H1 (cell line): ENCODE results near the gene SOCS3. TPM values are rescaled to one million over a fixed set of nuclear protein-coding genes. Genes with fewer than 3 reads are reported as not detected.
A peak's percentile ranks its signal among the peaks of the same experiment; 100 is the strongest.

Source experiments
- CTCF ChIA-PET: fragments of 300-600 bp; sonication (Branson Sonifier 250); formaldehyde crosslinking; loops from one replicate; lab custom pipeline; 2021; ENCODE audit not compliant: partially characterized antibody; lab: Charles Lee
- POLR2A ChIA-PET: fragments of 300-600 bp; sonication (Branson Sonifier 250); formaldehyde crosslinking; loops from one replicate; lab custom pipeline; 2021; ENCODE audit warnings: inconsistent platforms; ENCODE audit not compliant: partially characterized antibody; lab: Charles Lee
- DNase-seq, 2 experiments: peaks; one replicate each; pipeline versions ENCODE4 v3.0.0 to v3.0.0-alpha.2; 2010 to 2022; ENCODE audit warnings: low spot score in 2 of 2, low read depth in 1 of 2, mixed read lengths in 1 of 2
- FAIRE-seq: peaks from 2 replicates; lab custom pipeline; 2011; peaks lifted over from hg19 to GRCh38; lab: Jason Lieb, UNC
- H2AFZ ChIP-seq: 2 replicates; pipeline ENCODE4 v1.8.1; 2012; ENCODE audit warnings: low read length, inconsistent platforms
- H2AK5ac ChIP-seq: 2 replicates; pipeline ENCODE4 v1.6.1; 2013; ENCODE audit warnings: low read depth, low read length
- H2BK120ac ChIP-seq: replicated peaks from 2 replicates; pipeline ENCODE3; 2013; ENCODE audit warnings: low read depth, low read length, inconsistent platforms
- H2BK12ac ChIP-seq: 2 replicates; pipeline ENCODE4 v1.6.1; 2013; ENCODE audit warnings: low read depth, low read length
- H2BK15ac ChIP-seq: 2 replicates; pipeline ENCODE4 v1.6.1; 2013; ENCODE audit warnings: low read length
- H2BK20ac ChIP-seq: 2 replicates; pipeline ENCODE4 v1.6.1; 2013; ENCODE audit warnings: low read length
- H2BK5ac ChIP-seq: 2 replicates; pipeline ENCODE4 v1.6.1; 2013; ENCODE audit warnings: low read depth, low read length
- H3K14ac ChIP-seq: 2 replicates; pipeline ENCODE4 v1.6.1; 2013; ENCODE audit warnings: inconsistent platforms; ENCODE audit not compliant: insufficient read length
- H3K18ac ChIP-seq: 2 replicates; pipeline ENCODE4 v1.6.1; 2013; ENCODE audit warnings: low read length; ENCODE audit errors: extremely low read depth
- H3K23ac ChIP-seq: 2 replicates; pipeline ENCODE4 v1.6.1; 2013; ENCODE audit warnings: inconsistent platforms; ENCODE audit not compliant: insufficient read length
- H3K23me2 ChIP-seq: 2 replicates; pipeline ENCODE4 v1.6.1; 2013; ENCODE audit warnings: low read depth, low read length
- H3K27ac ChIP-seq: 2 replicates; pipeline ENCODE4 v1.6.1; 2011; ENCODE audit warnings: low read depth, low read length, inconsistent platforms
- H3K27me3 ChIP-seq, 4 experiments: replicated peaks in 1 of 4; 1 replicate in 1 of 4; 2 replicates in 3 of 4; pipeline versions ENCODE4 v1.6.1 to v1.8.1; 2011 to 2013; ENCODE audit warnings: low read length in 3 of 4, mild to moderate bottlenecking in 3 of 4, inconsistent platforms in 2 of 4, mixed read lengths in 2 of 4, moderate library complexity in 1 of 4; ENCODE audit not compliant: control insufficient read depth in 3 of 4, insufficient read depth in 3 of 4; ENCODE audit errors: extremely low read depth in 1 of 4
- H3K36me3 ChIP-seq, 4 experiments: 2 replicates each; pipeline versions ENCODE4 v1.6.1 to v1.8.1; 2011 to 2013; ENCODE audit warnings: mild to moderate bottlenecking in 4 of 4, low read length in 3 of 4, moderate library complexity in 2 of 4, control low read depth in 1 of 4, inconsistent platforms in 1 of 4; ENCODE audit not compliant: insufficient read depth in 4 of 4, control insufficient read depth in 2 of 4
- H3K4ac ChIP-seq: replicated peaks from 2 replicates; pipeline ENCODE3; 2013; ENCODE audit warnings: low read length, low read depth, mixed read lengths, inconsistent platforms; ENCODE audit not compliant: insufficient read length
- H3K4me1 ChIP-seq, 4 experiments: replicated peaks in 1 of 4; 1 replicate in 1 of 4; 2 replicates in 3 of 4; pipeline versions ENCODE4 v1.6.1 to v1.8.1; 2011 to 2013; ENCODE audit warnings: low read length in 3 of 4, inconsistent platforms in 2 of 4, mixed read lengths in 1 of 4; ENCODE audit not compliant: insufficient read depth in 4 of 4, control insufficient read depth in 3 of 4
- H3K4me2 ChIP-seq, 2 experiments: 2 replicates each; pipeline versions ENCODE4 v1.6.1 to v1.8.1; 2011 to 2013; ENCODE audit warnings: low read depth in 2 of 2, low read length in 2 of 2, control low read depth in 1 of 2, inconsistent platforms in 1 of 2, mild to moderate bottlenecking in 1 of 2; ENCODE audit not compliant: insufficient read depth in 1 of 2
- H3K4me3 ChIP-seq, 4 experiments: fragments of 200-600, 300-600 bp in 1 of 4; sonication (generic), shearing (Covaris generic), sonication (Bioruptor Twin) in 1 of 4; 2 replicates each; pipeline versions ENCODE4 v1.5.1 to v1.8.1; 2011 to 2016; ENCODE audit warnings: low read length in 4 of 4, low read depth in 3 of 4, control low read depth in 2 of 4, inconsistent platforms in 2 of 4, mild to moderate bottlenecking in 2 of 4, mixed read lengths in 1 of 4, moderate library complexity in 1 of 4; ENCODE audit not compliant: insufficient read depth in 2 of 4; ENCODE audit errors: extremely low read depth in 1 of 4
- H3K56ac ChIP-seq: replicated peaks from 2 replicates; pipeline ENCODE3; 2013; ENCODE audit warnings: low read depth, mild to moderate bottlenecking, mixed read lengths, low read length, inconsistent platforms; ENCODE audit not compliant: insufficient read length
- H3K79me1 ChIP-seq: 2 replicates; pipeline ENCODE4 v1.6.1; 2013; ENCODE audit warnings: low read depth, low read length, control low read depth
- H3K79me2 ChIP-seq, 2 experiments: 2 replicates each; pipeline versions ENCODE4 v1.6.1 to v1.8.1; 2012 to 2013; ENCODE audit warnings: low read length in 2 of 2, mild to moderate bottlenecking in 2 of 2, inconsistent platforms in 1 of 2; ENCODE audit not compliant: insufficient read depth in 2 of 2, control insufficient read depth in 1 of 2
- H3K9ac ChIP-seq, 4 experiments: replicated peaks in 1 of 4; 1 replicate in 1 of 4; 2 replicates in 3 of 4; pipeline versions ENCODE4 v1.6.1 to v1.8.1; 2011 to 2013; ENCODE audit warnings: low read depth in 3 of 4, low read length in 3 of 4, control low read depth in 2 of 4, mild to moderate bottlenecking in 2 of 4, moderate library complexity in 2 of 4, inconsistent platforms in 1 of 4; ENCODE audit errors: extremely low read depth in 1 of 4
- H3K9me3 ChIP-seq, 2 experiments: 2 replicates each; pipeline versions ENCODE4 v1.6.1 to v1.8.1; 2012 to 2013; ENCODE audit warnings: mild to moderate bottlenecking in 2 of 2, moderate library complexity in 2 of 2, control low read depth in 1 of 2, inconsistent platforms in 1 of 2, low read depth in 1 of 2, low read length in 1 of 2, mixed read lengths in 1 of 2; ENCODE audit not compliant: insufficient read depth in 2 of 2
- H4K20me1 ChIP-seq, 2 experiments: replicated peaks in 1 of 2; 2 replicates each; pipeline versions ENCODE3 to v1.8.1; 2011 to 2013; ENCODE audit warnings: inconsistent platforms in 2 of 2, low read length in 2 of 2, mild to moderate bottlenecking in 1 of 2; ENCODE audit not compliant: insufficient read depth in 2 of 2, control insufficient read depth in 1 of 2
- H4K5ac ChIP-seq: 2 replicates; pipeline ENCODE4 v1.6.1; 2013; ENCODE audit warnings: low read length, low read depth, mixed read lengths, inconsistent platforms; ENCODE audit not compliant: insufficient read length
- H4K8ac ChIP-seq: 2 replicates; pipeline ENCODE4 v1.8.0; 2013; ENCODE audit warnings: mild to moderate bottlenecking, moderate library complexity, low read length, inconsistent platforms; ENCODE audit not compliant: insufficient read depth; ENCODE audit errors: extremely low read depth
- H4K91ac ChIP-seq: replicated peaks from 2 replicates; pipeline ENCODE3; 2013; ENCODE audit warnings: low read length, mixed read lengths, inconsistent platforms; ENCODE audit not compliant: insufficient read length
- BCL11A ChIP-seq, 2 experiments: IDR thresholded peaks; one replicate each; pipeline ENCODE4 v1.6.1; 2011; ENCODE audit warnings: low read depth in 2 of 2, low read length in 2 of 2, mild to moderate bottlenecking in 2 of 2
- CHD1 ChIP-seq: IDR thresholded peaks from 2 replicates; pipeline ENCODE4 v1.6.1; 2012; ENCODE audit warnings: low read depth, low read length, improper control_type of control experiment
- CTBP2 ChIP-seq: IDR thresholded peaks from 2 replicates; pipeline ENCODE4 v1.7.0; 2011; ENCODE audit warnings: borderline replicate concordance, mild to moderate bottlenecking, moderate library complexity, mixed read lengths, low read length; ENCODE audit not compliant: insufficient read depth, insufficient read length
- HDAC2 ChIP-seq, 2 experiments: fragments of 300-600 bp in 1 of 2; sonication (generic) in 1 of 2; IDR thresholded peaks; 2 replicates each; pipeline ENCODE4 v1.6.1; 2011 to 2012; ENCODE audit warnings: low read depth in 2 of 2, low read length in 2 of 2, mild to moderate bottlenecking in 2 of 2, moderate library complexity in 2 of 2, borderline replicate concordance in 1 of 2, inconsistent platforms in 1 of 2
- HDAC6 ChIP-seq: IDR thresholded peaks from one replicate; pipeline ENCODE4 v1.7.1; 2012; ENCODE audit warnings: low read depth, mild to moderate bottlenecking, inconsistent platforms, low read length, moderate library complexity
- JUN ChIP-seq: IDR thresholded peaks from 2 replicates; pipeline ENCODE4 v1.6.1; 2011; ENCODE audit warnings: low read depth, mild to moderate bottlenecking, improper control_type of control experiment, low read length
- KDM1A ChIP-seq: fragments of 200-600, 300-600 bp; sonication (generic); IDR thresholded peaks from 2 replicates; pipeline ENCODE4 v1.7.1; 2016; ENCODE audit warnings: mild to moderate bottlenecking, low read length, borderline replicate concordance
- SAP30 ChIP-seq: fragments of 300-600 bp; sonication (generic); IDR thresholded peaks from 2 replicates; pipeline ENCODE4 v1.7.1; 2012; ENCODE audit warnings: low read length, moderate library complexity, mild to moderate bottlenecking, inconsistent platforms; ENCODE audit not compliant: insufficient read depth, insufficient replicate concordance
- whole genome bisulfite sequencing, 2 experiments: shearing (Covaris generic) in 1 of 2; methylation state at CpG; one replicate each; pipeline versions ENCODE4 v1.1.6 to v1.1.7; 2013 to 2015; ENCODE audit warnings: low lambda C conversion rate in 2 of 2, mixed read lengths in 2 of 2, inconsistent platforms in 1 of 2, low coverage in 1 of 2, missing lambda C conversion rate in 1 of 2; ENCODE audit not compliant: insufficient replicate concordance in 2 of 2, insufficient coverage in 1 of 2, insufficient read length in 1 of 2; ENCODE audit errors: extremely low coverage in 1 of 2, missing lambda C conversion rate in 1 of 2; 5-methylcytosine and 5-hydroxymethylcytosine counted together
- polyA plus RNA-seq, 7 experiments: library from polyadenylated mRNA; depleted of rRNA in 3 of 7; stranded (reverse) in 5 of 7; unstranded in 2 of 7; fragments of >200 nt in 5 of 7; fragments of 200-250 nt in 2 of 7; gene quantifications; 1 replicate in 5 of 7; 2 replicates in 1 of 7; 4 replicates in 1 of 7; pipeline versions ENCODE4 v1.2.1 to v1.2.3, GENCODE V29; 2011 to 2013; ENCODE audit warnings: missing spikeins in 2 of 7, mixed read lengths in 2 of 7
- total RNA-seq: library from RNA; stranded (reverse); fragmentation: NEBNext Ultra II Directional; extraction: Animal tissue kit (Norgen Biotek cat#: 25700); gene quantifications from 2 replicates; pipeline ENCODE4 v1.2.1, GENCODE V29; 2021

Gene SOCS3
- total and polyA plus RNA-seq, 2 of the 8 experiments (the other 6 are each of a cell fraction or from before 2014, with no cell fraction given) = 10.1 to 47.9 TPM

DNA sequence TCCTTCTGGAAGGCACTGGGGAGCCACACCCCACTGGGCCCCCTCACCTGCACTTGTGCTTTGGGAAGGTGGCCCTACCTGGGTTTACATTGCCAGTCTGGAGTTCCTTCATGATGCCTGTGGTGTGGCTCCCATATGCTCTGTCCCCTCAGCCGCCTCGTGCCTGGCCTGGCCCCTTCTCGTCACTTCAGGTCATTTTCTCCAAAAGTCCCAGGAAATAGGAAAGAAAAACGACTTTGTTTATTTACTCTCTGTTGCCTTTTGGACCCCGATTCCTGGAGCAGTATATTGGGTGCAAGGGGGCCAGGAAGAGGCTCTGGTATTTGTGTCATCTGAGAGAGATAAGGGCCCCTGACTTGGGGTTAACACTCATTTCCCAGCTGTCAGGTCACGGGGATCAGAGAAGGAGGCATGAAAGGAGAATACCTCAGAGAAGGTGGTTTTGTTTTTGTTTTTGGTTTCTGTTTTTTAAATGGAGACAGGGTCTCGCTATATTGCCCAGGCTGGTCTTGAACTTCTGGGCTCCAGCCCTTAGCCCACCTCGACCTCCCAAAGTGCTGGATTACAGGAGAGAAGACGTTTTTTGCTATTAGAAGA, 4.7 kb downstream of the SOCS3 start:
- H3K9me3 ChIP-seq = no peaks in the 10 kb centered on the region
- H3K27me3 ChIP-seq = peaks cover 0 to 27% (median 12%) of the 10 kb centered on the region in 4 experiments; a peak in 4 of 7 replicates
- H2BK12ac ChIP-seq = peak overlapping the region; percentile 97; the same call in 1 of the 2 replicates
- peak overlapping the region; percentile 29; the same call in 1 of the 2 replicates for H2BK20ac ChIP-seq
- H3K4me1 ChIP-seq = peaks cover 15 to 55% (median 36%) of the 10 kb centered on the region in 4 experiments
- H3K18ac ChIP-seq = no peak overlapping the region
- no peak overlapping the region for H2AFZ ChIP-seq
- H3K14ac ChIP-seq = no peak overlapping the region
- H3K36me3 ChIP-seq = peaks cover 2 to 19% (median 7%) of the 10 kb centered on the region in 4 experiments; a peak in 5 of 8 replicates
- peaks cover 8 to 28% of the 10 kb centered on the region in 2 experiments; a peak in 3 of 4 replicates for H3K79me2 ChIP-seq
- no peak overlapping the region for H4K8ac ChIP-seq
- DNase-seq (no peak), FAIRE-seq (no peak)
- peak overlapping the region; percentile 65; the same call in 1 of the 2 replicates for H2AK5ac ChIP-seq
- TF ChIP-seq JUN (no peak), KDM1A (no peak), CTBP2 (no peak), HDAC6 (no peak), SAP30 (no peak), BCL11A (IDR thresholded peaks at IDR 0.05; ENCODE audit: low read depth in 2 of 2, low read length in 2 of 2) (no peak), HDAC2 (IDR thresholded peaks at IDR 0.05; ENCODE audit: borderline replicate concordance in 1 of 2, low read depth in 2 of 2, low read length in 2 of 2) (no peak), CHD1 (no peak)
- H3K27ac ChIP-seq = no peak overlapping the region
- no peak overlapping the region; the same call in 1 of the 2 replicates for H2BK5ac ChIP-seq
- no peak overlapping the region for H2BK15ac ChIP-seq
- H3K4me2 ChIP-seq = no peak overlapping the region; a peak in 1 of 4 replicates
- H2BK120ac ChIP-seq = no peak overlapping the region
- H3K23ac ChIP-seq = no peak overlapping the region
- H3K9ac ChIP-seq = no peak overlapping the region
- CTCF ChIA-PET = interaction anchor here (0.6 to 1.3 kb wide), 5 partner anchors 11 to 1076 kb away, joined by 3 to 4 read pairs (median 3); no protein-coding TSS in a partner anchor
- H3K56ac ChIP-seq = no peak overlapping the region
- H4K20me1 ChIP-seq = peaks cover 16 to 21% of the 10 kb centered on the region in 2 experiments
- H4K91ac ChIP-seq = no peak overlapping the region
- no peak overlapping the region for H3K4me3 ChIP-seq
- H3K79me1 ChIP-seq = no peaks in the 10 kb centered on the region
- no peak overlapping the region for H4K5ac ChIP-seq
- POLR2A ChIA-PET = interaction anchor here (1.1 kb wide), 1 partner anchor 13 kb away, joined by 3 read pairs; no protein-coding TSS in a partner anchor
- peaks cover 13% of the 10 kb centered on the region; the same call in 1 of the 2 replicates for H3K23me2 ChIP-seq
- WGBS, 2 experiments = 86% methylated on average over 9 of the region's 9 CpGs; no CpG with 5 or more reads in 1 of the 2 experiments
- no peak overlapping the region for H3K4ac ChIP-seq
